ENCODE measurements around the gene GPR161.

The GPR161 gene

GRCh38 chr1:168092566-168093355, 44.0 kb downstream of the GPR161 start:
- TF ChIP-seq CTCF (conservative IDR thresholded peaks at IDR 0.05; ENCODE audit: low read depth, low read length), result peak; percentile 46
- DNase-seq (ENCODE audit: low read depth), result peak; percentile 30
- no peak overlapping the region for H3K4me3 ChIP-seq (ENCODE audit: low read depth, low read length)

- DNase-seq (ENCODE audit: low read depth), result no peak
- H3K4me3 ChIP-seq (ENCODE audit: low read depth, low read length), result no peak overlapping the region
Observed at GRCh38 chr1:168091720-168092550, 44.8 kb downstream of the GPR161 start.

GRCh38 chr1:168091063-168091462, 45.7 kb downstream of the GPR161 start:
- no peak overlapping the region for H3K4me3 ChIP-seq (ENCODE audit: low read depth, low read length)
- no peak for TF ChIP-seq CTCF (conservative IDR thresholded peaks at IDR 0.05; ENCODE audit: low read depth, low read length)
- DNase-seq (ENCODE audit: low read depth), result no peak

More at GRCh38 chr1:168091720-168092550, 44.8 kb downstream of the GPR161 start:
- TF ChIP-seq CTCF (conservative IDR thresholded peaks at IDR 0.05; ENCODE audit: low read depth, low read length), result no peak

- DNase-seq (ENCODE audit: low read depth), result no peak
- TF ChIP-seq CTCF (conservative IDR thresholded peaks at IDR 0.05; ENCODE audit: low read depth, low read length), result no peak
- no peak overlapping the region for H3K4me3 ChIP-seq (ENCODE audit: low read depth, low read length)
Observed at GRCh38 chr1:168090395-168090794, 46.3 kb downstream of the GPR161 start.

- H3K4me3 ChIP-seq (ENCODE audit: low read depth, low read length), result no peak overlapping the region
- no peak for TF ChIP-seq CTCF (conservative IDR thresholded peaks at IDR 0.05; ENCODE audit: low read depth, low read length)
- DNase-seq (ENCODE audit: low read depth), result no peak
Observed at GRCh38 chr1:168089979-168090337, 46.8 kb downstream of the GPR161 start.

GRCh38 chr1:168089326-168089978, 47.3 kb downstream of the GPR161 start:
- no peak for DNase-seq (ENCODE audit: low read depth)
- TF ChIP-seq CTCF (conservative IDR thresholded peaks at IDR 0.05; ENCODE audit: low read depth, low read length), result no peak
- no peak overlapping the region for H3K4me3 ChIP-seq (ENCODE audit: low read depth, low read length)
